Measurements from ENCODE around the gene METTL22.

- TF ChIP-seq, protein P1, sequence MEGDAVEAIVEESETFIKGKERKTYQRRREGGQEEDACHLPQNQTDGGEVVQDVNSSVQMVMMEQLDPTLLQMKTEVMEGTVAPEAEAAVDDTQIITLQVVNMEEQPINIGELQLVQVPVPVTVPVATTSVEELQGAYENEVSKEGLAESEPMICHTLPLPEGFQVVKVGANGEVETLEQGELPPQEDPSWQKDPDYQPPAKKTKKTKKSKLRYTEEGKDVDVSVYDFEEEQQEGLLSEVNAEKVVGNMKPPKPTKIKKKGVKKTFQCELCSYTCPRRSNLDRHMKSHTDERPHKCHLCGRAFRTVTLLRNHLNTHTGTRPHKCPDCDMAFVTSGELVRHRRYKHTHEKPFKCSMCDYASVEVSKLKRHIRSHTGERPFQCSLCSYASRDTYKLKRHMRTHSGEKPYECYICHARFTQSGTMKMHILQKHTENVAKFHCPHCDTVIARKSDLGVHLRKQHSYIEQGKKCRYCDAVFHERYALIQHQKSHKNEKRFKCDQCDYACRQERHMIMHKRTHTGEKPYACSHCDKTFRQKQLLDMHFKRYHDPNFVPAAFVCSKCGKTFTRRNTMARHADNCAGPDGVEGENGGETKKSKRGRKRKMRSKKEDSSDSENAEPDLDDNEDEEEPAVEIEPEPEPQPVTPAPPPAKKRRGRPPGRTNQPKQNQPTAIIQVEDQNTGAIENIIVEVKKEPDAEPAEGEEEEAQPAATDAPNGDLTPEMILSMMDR (IDR thresholded peaks at IDR 0.05), result no peak
- no peak for TF ChIP-seq EZH2 (IDR thresholded peaks at IDR 0.05; ENCODE audit: borderline replicate concordance, insufficient read depth, low read depth, low read length, poor library complexity, severe bottlenecking)
These were observed 23.6 kb downstream of the METTL22 start for GRCh38 chr16:8645141-8645521.

All from B cell (primary cell).